HepG2 (cell line): Measurements from ENCODE around the gene NABP2. TPM values are rescaled to one million over a fixed set of nuclear protein-coding genes. Genes with fewer than 3 reads are reported as not detected.

Experiments used
- AHDC1 ChIP-seq: sonication (generic); formaldehyde crosslinking; IDR thresholded peaks from 2 replicates; pipeline ENCODE4 v1.5.1; 2020; ENCODE audit warnings: mild to moderate bottlenecking, missing genetic modification reagents, borderline replicate concordance
- BRD4 ChIP-seq: sonication (generic); formaldehyde crosslinking; IDR thresholded peaks from 2 replicates; pipeline ENCODE4 v1.4.0; 2020; ENCODE audit warnings: missing genetic modification reagents
- ONECUT2 ChIP-seq: sonication (generic); formaldehyde crosslinking; IDR thresholded peaks from 2 replicates; pipeline ENCODE4 v1.4.0; 2020; ENCODE audit warnings: missing genetic modification reagents
- TFDP2 ChIP-seq: sonication (generic); formaldehyde crosslinking; IDR thresholded peaks from 2 replicates; pipeline ENCODE4 v1.4.0; 2020; ENCODE audit warnings: missing genetic modification reagents
- ZNF205 ChIP-seq: IDR thresholded peaks from 2 replicates; pipeline ENCODE4 v1.6.1; 2018; ENCODE audit warnings: missing biosample characterization, missing genetic modification reagents
- ZNF282 ChIP-seq: fragments of 450-650 bp; IDR thresholded peaks from 2 replicates; pipeline ENCODE4 v1.6.1; 2018; ENCODE audit not compliant: partially characterized antibody
- ZNF496 ChIP-seq: sonication (generic); formaldehyde crosslinking; IDR thresholded peaks from 2 replicates; pipeline ENCODE4 v1.8.1; 2023; ENCODE audit warnings: mild to moderate bottlenecking, moderate library complexity, missing genetic modification reagents; ENCODE audit not compliant: insufficient replicate concordance
- polyA plus RNA-seq, 8 experiments: library from polyadenylated mRNA; depleted of rRNA in 3 of 8; stranded (reverse) in 7 of 8; unstranded in 1 of 8; fragments of >200 nt; fragmentation: Illumina TruSeq in 4 of 8; extraction: Trizol in 4 of 8; gene quantifications; 2 replicates each; pipeline versions ENCODE4 v1.2.1 to v1.2.3, GENCODE V29; 2011 to 2016; ENCODE audit warnings: low read depth in 4 of 8, missing spikeins in 1 of 8, mixed read lengths in 1 of 8; ENCODE audit not compliant: insufficient read depth in 1 of 8
- total RNA-seq, 5 experiments: library from RNA; depleted of rRNA; stranded (reverse); fragments of >200 nt; fragmentation: Illumina TruSeq; extraction: Trizol; gene quantifications; 2 replicates each; pipeline ENCODE4 v1.2.3, GENCODE V29; 2016; ENCODE audit warnings: low read depth in 1 of 5
- TF ChIP-seq, protein P1 (sequence below): sonication (generic); formaldehyde crosslinking; IDR thresholded peaks from 2 replicates; pipeline ENCODE4 v1.5.0; 2020; ENCODE audit warnings: mild to moderate bottlenecking, missing genetic modification reagents
- TF ChIP-seq, protein P2 (sequence below): sonication (generic); formaldehyde crosslinking; IDR thresholded peaks from 2 replicates; pipeline ENCODE4 v1.9.0; 2021; ENCODE audit warnings: missing genetic modification reagents, borderline replicate concordance
- TF ChIP-seq, protein P3 (sequence below): sonication (generic); formaldehyde crosslinking; IDR thresholded peaks from 2 replicates; pipeline ENCODE4 v1.4.0; 2020; ENCODE audit warnings: low read depth, mild to moderate bottlenecking, missing genetic modification reagents
- TF ChIP-seq, protein P4 (sequence below): sonication (generic); formaldehyde crosslinking; conservative IDR thresholded peaks from 2 replicates; pipeline ENCODE4 v1.8.0; 2022; ENCODE audit warnings: mild to moderate bottlenecking, moderate library complexity, missing genetic modification reagents

NABP2 gene
- total and polyA plus RNA-seq, 2 of the 13 experiments (the other 11 are each of a cell fraction or from before 2014, with no cell fraction given) = 33.2 to 35.5 TPM

- TF ChIP-seq AHDC1 (CRISPR knock-in tag) (peak; percentile 68; the same call in 1 of the 2 replicates), ZNF205 (CRISPR knock-in tag) (no peak), ZNF282 (no peak), TFDP2 (CRISPR knock-in tag) (no peak), ZNF496 (CRISPR knock-in tag) (no peak), ONECUT2 (CRISPR knock-in tag) (no peak), BRD4 (CRISPR knock-in tag) (no peak; the same call in none of the 2 replicates)
- TF ChIP-seq, protein P1, sequence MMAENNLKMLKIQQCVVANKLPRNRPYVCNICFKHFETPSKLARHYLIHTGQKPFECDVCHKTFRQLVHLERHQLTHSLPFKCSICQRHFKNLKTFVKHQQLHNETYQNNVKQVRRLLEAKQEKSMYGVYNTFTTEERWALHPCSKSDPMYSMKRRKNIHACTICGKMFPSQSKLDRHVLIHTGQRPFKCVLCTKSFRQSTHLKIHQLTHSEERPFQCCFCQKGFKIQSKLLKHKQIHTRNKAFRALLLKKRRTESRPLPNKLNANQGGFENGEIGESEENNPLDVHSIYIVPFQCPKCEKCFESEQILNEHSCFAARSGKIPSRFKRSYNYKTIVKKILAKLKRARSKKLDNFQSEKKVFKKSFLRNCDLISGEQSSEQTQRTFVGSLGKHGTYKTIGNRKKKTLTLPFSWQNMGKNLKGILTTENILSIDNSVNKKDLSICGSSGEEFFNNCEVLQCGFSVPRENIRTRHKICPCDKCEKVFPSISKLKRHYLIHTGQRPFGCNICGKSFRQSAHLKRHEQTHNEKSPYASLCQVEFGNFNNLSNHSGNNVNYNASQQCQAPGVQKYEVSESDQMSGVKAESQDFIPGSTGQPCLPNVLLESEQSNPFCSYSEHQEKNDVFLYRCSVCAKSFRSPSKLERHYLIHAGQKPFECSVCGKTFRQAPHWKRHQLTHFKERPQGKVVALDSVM = 0 out of 2 replicates have a peak, but pooled peaks have one; percentile 28
- TF ChIP-seq, protein P2, sequence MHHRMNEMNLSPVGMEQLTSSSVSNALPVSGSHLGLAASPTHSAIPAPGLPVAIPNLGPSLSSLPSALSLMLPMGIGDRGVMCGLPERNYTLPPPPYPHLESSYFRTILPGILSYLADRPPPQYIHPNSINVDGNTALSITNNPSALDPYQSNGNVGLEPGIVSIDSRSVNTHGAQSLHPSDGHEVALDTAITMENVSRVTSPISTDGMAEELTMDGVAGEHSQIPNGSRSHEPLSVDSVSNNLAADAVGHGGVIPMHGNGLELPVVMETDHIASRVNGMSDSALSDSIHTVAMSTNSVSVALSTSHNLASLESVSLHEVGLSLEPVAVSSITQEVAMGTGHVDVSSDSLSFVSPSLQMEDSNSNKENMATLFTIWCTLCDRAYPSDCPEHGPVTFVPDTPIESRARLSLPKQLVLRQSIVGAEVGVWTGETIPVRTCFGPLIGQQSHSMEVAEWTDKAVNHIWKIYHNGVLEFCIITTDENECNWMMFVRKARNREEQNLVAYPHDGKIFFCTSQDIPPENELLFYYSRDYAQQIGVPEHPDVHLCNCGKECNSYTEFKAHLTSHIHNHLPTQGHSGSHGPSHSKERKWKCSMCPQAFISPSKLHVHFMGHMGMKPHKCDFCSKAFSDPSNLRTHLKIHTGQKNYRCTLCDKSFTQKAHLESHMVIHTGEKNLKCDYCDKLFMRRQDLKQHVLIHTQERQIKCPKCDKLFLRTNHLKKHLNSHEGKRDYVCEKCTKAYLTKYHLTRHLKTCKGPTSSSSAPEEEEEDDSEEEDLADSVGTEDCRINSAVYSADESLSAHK (CRISPR knock-in tag) = no peak
- TF ChIP-seq, protein P3, sequence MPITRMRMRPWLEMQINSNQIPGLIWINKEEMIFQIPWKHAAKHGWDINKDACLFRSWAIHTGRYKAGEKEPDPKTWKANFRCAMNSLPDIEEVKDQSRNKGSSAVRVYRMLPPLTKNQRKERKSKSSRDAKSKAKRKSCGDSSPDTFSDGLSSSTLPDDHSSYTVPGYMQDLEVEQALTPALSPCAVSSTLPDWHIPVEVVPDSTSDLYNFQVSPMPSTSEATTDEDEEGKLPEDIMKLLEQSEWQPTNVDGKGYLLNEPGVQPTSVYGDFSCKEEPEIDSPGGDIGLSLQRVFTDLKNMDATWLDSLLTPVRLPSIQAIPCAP (CRISPR knock-in tag) = no peak
- TF ChIP-seq, protein P4, sequence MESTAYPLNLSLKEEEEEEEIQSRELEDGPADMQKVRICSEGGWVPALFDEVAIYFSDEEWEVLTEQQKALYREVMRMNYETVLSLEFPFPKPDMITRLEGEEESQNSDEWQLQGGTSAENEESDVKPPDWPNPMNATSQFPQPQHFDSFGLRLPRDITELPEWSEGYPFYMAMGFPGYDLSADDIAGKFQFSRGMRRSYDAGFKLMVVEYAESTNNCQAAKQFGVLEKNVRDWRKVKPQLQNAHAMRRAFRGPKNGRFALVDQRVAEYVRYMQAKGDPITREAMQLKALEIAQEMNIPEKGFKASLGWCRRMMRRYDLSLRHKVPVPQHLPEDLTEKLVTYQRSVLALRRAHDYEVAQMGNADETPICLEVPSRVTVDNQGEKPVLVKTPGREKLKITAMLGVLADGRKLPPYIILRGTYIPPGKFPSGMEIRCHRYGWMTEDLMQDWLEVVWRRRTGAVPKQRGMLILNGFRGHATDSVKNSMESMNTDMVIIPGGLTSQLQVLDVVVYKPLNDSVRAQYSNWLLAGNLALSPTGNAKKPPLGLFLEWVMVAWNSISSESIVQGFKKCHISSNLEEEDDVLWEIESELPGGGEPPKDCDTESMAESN = no peak; the same call in 1 of the 2 replicates
These were observed 6.5 kb downstream of the NABP2 start (continued) for GRCh38 chr12:56230432-56231183.
